Stimulated activated CD4-positive, alpha-beta T cell treated with anti-CD3 and anti-CD28 coated beads, Interleukin-15, amount 100 ng/mL, for 48 hours (primary cell): ENCODE measurements around the gene BOD1L2.

ENCODE experiments used
- DNase-seq, 2 donors: peaks; one replicate each; pipeline ENCODE4 v3.0.0-alpha.2; 2020; ENCODE audit warnings: low read depth in 2 of 2

Gene BOD1L2

GRCh38 chr18:57150081-57150480 is 3.2 kb downstream of the BOD1L2 start:
- DNase-seq = no peak

- no peak for DNase-seq
Measured at GRCh38 chr18:57150828-57151227, 3.9 kb downstream of the BOD1L2 start.

- DNase-seq = no peak
Measured at GRCh38 chr18:57154191-57154830, 7.4 kb downstream of the BOD1L2 start.

DNA sequence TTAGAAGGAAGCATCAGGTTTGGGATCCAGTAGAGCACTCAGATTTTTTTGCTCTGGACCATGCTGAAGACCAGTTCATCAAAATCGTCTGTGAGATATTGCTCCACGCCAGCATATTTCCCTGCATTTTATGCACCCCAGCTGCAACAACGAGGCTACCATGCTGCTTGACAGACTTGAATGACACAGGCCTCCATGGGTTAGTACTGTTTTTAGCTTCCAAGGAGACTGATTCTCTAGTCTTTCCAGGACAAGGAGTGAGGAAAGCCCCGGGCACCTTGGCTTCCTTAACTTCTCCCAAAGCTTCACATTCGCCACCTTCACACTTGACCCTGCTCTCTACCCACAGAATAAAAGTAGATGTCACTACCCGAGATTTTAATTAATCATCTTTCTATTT is 17.5 kb downstream of the BOD1L2 start:
- no peak for DNase-seq

GRCh38 chr18:57167617-57168308 is 20.9 kb downstream of the BOD1L2 start:
- no peak for DNase-seq

- no peak for DNase-seq
Measured at GRCh38 chr18:57171026-57171425, 24.1 kb downstream of the BOD1L2 start.

GRCh38 chr18:57175532-57175931 is 28.6 kb downstream of the BOD1L2 start:
- DNase-seq = no peak

DNA sequence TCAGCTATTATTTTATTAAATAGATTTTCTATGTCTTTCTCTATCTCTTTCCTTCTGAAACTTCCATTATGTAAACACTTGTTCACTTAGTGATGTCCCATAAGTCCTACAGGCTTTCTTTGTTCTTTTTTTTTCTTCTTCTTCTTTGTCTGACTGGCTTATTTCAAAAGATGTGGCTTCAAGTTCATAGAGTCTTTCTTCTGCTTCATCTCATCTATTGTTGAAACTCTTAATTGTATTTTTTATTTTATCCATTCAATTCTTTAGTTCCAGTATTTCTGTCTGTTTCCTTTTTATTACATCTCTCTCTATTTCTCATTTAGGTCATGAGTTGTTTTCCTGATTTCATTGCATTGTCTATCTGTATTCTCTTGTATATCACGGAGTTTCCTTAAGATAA is 38.5 kb downstream of the BOD1L2 start:
- no peak for DNase-seq

- DNase-seq = no peak
Measured at GRCh38 chr18:57188851-57189557, 42.1 kb downstream of the BOD1L2 start.

DNA sequence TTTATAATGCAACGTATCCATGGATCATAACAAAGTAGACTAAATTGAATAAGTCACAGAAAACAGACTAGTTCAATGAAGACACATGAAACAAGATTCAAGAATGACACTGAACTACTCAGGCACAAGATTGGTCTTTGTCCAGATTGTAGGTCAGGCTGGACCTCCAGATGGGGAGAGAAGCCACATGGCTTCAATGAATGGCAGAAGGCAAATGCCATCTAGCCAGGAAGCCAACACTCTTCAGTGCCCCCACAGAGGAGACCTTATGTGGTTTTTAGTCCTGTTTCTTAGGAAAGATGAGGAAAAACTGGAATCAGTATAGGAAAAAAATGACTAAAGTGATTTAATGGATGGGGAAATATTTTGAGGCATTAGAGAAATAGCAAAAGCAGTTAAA is 43.1 kb downstream of the BOD1L2 start:
- no peak for DNase-seq

DNA sequence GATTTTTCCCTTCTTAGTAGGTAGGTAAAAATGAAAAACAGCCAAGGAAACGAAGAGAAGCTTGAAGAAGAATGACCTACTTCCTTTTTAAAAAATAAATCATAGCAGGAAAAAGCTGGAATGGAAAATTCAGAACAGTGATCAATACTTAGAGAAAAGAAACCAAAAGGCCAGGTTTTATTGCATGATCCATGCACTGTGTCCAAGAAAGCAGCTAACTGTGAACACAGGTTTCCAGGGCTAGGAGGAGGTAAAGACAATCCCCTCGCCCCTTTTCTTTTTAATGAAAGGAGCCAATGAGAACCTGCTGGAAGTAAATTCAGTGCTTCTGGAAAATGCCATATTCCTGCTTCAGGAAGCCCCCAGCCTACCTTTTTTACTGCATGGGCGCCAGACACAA is 47.2 kb downstream of the BOD1L2 start:
- no peak for DNase-seq

GRCh38 chr18:57194622-57195021 is 47.7 kb downstream of the BOD1L2 start:
- no peak for DNase-seq

DNA sequence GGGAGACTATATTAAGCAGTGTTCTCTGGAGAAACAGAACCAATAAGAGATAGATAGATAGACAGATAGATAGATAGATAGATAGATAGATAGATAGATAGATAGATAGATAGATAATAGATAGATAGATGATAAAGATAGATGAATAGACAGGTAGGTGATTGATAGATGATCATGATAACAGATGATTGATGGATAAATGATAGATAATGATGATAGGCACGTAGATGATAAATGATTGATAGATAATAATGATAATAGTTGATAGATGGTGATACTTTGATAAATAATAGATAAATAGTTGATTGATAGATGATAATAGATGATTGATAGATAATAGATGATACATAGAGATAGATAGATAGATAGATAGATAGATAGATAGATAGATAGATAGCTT is 48.5 kb downstream of the BOD1L2 start:
- DNase-seq = no peak

- no peak for DNase-seq
Measured at GRCh38 chr18:57197261-57197660, 50.4 kb downstream of the BOD1L2 start.

- DNase-seq = no peak
Measured at GRCh38 chr18:57198073-57198472, 51.2 kb downstream of the BOD1L2 start.
